ENCODE measurements around the gene HHIPL1.

HHIPL1 gene

DNA sequence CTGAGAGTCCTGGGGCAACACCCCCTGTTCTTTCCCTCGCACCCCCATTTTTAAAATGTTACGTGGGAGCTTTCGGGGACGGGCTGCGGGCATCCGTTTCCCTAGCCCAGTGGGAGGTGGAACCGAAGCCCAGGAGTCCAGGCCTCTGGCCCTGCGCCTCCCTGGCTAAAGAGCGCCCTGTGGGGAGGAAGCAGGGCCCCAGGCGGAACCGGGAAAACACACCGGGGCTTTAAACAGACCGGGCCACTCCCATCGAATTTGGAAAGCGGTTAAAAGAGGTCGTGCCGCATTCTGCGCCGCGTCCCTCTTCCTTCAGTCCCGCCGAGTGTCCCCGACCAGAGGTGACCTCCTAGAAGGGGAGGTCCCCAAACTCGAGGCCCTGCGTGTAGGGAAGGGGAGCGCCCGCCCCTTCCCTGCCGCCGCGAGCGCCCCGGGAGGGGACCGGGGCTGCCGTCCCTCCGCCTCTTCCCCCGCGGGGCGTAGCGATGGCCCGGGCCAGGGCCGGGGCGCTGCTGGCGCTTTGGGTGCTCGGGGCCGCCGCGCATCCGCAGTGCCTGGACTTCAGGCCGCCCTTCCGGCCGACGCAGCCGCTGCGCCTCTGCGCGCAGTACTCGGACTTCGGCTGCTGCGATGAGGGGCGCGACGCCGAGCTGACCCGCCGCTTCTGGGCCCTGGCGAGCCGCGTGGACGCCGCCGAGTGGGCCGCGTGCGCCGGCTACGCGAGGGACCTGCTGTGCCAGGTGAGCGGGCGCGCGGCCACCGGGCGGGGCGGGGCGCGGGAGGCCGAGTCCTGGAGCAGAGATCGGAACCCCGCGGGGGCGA lies at the start of gene HHIPL1:
HHIPL1 (plus strand) TSS at position 407 of the 822 bp plus-strand sequence; CDS start at position 486, 79 bp downstream.
- H3K4me2 ChIP-seq (ENCODE audit: low read depth, low read length, poor library complexity, severe bottlenecking) = no peak within 1 kb of the TSS

GRCh38 chr14:99595524-99595923 lies 49.4 kb upstream of the HHIPL1 start:
- no peaks in the 10 kb centered on the region for H3F3A ChIP-seq (ENCODE audit: low read depth)
- peak overlapping the region; percentile 87 for H3K4me2 ChIP-seq (ENCODE audit: low read depth, low read length, poor library complexity, severe bottlenecking)
- H3K4me3 ChIP-seq (ENCODE audit: low read length, poor library complexity, severe bottlenecking) = no peak overlapping the region
- no peak overlapping the region for H2AFZ ChIP-seq (ENCODE audit: low read length)
- H4K20me1 ChIP-seq (ENCODE audit: insufficient read depth, low read length, poor library complexity, severe bottlenecking) = peaks cover 12% of the 10 kb centered on the region
- no peak for TF ChIP-seq CTCF (conservative IDR thresholded peaks at IDR 0.05; ENCODE audit: low read length)
- TF ChIP-seq EZH2phosphoT487 (IDR thresholded peaks at IDR 0.05; ENCODE audit: borderline replicate concordance) = no peak
- H3K9ac ChIP-seq (ENCODE audit: low read depth, low read length, poor library complexity, severe bottlenecking) = no peak overlapping the region
- H3K9me3 ChIP-seq (ENCODE audit: insufficient read depth, low read depth, low read length) = no peaks in the 10 kb centered on the region
- H3K4me1 ChIP-seq (ENCODE audit: insufficient read depth, low read length, poor library complexity, severe bottlenecking) = peaks cover 46% of the 10 kb centered on the region
- H3K9me2 ChIP-seq (replicated peaks; ENCODE audit: low read depth, low read length) = no peaks in the 10 kb centered on the region
- peaks cover 91% of the 10 kb centered on the region; the same call in 1 of the 2 replicates for H3K79me2 ChIP-seq (ENCODE audit: insufficient read depth, low read length)
- H3K36me3 ChIP-seq (ENCODE audit: insufficient read depth, low read length) = no peaks in the 10 kb centered on the region
- no peaks in the 10 kb centered on the region for H3K27me3 ChIP-seq (ENCODE audit: insufficient read depth, low read length, poor library complexity, severe bottlenecking)

More for the DNA sequence above, at the start of gene HHIPL1:
- H4K20me1 ChIP-seq (ENCODE audit: insufficient read depth, low read length, poor library complexity, severe bottlenecking) = no peaks in the 10 kb centered on the region
- H2AFZ ChIP-seq (ENCODE audit: low read length) = no peak within 1 kb of the TSS
- H3K36me3 ChIP-seq (ENCODE audit: insufficient read depth, low read length) = no peaks in the 10 kb centered on the region
- H3K79me2 ChIP-seq (ENCODE audit: insufficient read depth, low read length) = no peaks in the 10 kb centered on the region
- H3K9me2 ChIP-seq (replicated peaks; ENCODE audit: low read depth, low read length) = no peaks in the 10 kb centered on the region
- H3K9ac ChIP-seq (ENCODE audit: low read depth, low read length, poor library complexity, severe bottlenecking) = no peak within 1 kb of the TSS
- no peaks in the 10 kb centered on the region for H3K27me3 ChIP-seq (ENCODE audit: insufficient read depth, low read length, poor library complexity, severe bottlenecking)
- no peaks in the 10 kb centered on the region for H3F3A ChIP-seq (ENCODE audit: low read depth)
- H3K9me3 ChIP-seq (ENCODE audit: insufficient read depth, low read depth, low read length) = no peaks in the 10 kb centered on the region
- TF ChIP-seq CTCF (conservative IDR thresholded peaks at IDR 0.05; ENCODE audit: low read length) (no peak), EZH2phosphoT487 (IDR thresholded peaks at IDR 0.05; ENCODE audit: borderline replicate concordance) (no peak)
- no peaks in the 10 kb centered on the region for H3K4me1 ChIP-seq (ENCODE audit: insufficient read depth, low read length, poor library complexity, severe bottlenecking)
- H3K4me3 ChIP-seq (ENCODE audit: low read length, poor library complexity, severe bottlenecking) = no peak within 1 kb of the TSS

DNA sequence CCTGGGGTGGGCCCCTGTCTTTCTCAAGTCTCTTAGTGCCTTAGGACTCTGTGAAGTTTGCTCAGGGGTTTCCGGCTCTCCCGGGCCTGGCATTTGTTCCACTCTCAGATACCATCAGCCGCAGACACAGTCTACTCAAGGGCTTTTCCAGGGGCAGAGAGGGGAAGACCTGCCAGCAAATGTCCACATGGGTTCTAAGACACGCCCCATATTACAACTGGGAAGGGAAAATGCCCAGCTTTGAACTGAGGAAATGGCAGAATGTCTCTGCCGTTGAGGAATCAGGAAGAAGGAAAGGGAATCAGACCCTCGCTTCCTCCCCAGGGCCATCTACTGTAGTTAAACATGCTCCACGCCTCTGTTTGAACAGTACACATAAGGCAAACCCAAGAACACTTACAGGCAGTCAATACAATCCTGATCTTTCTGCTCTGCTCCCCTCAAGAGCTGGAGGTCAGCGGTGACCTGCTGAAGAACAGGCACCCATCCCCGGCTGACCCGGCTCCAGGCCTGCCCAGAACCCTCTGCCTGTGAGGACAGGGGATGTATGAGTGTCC lies 48.8 kb upstream of the HHIPL1 start:
- H3K27me3 ChIP-seq (ENCODE audit: insufficient read depth, low read length, poor library complexity, severe bottlenecking) = no peaks in the 10 kb centered on the region
- peaks cover 12% of the 10 kb centered on the region for H4K20me1 ChIP-seq (ENCODE audit: insufficient read depth, low read length, poor library complexity, severe bottlenecking)
- H3F3A ChIP-seq (ENCODE audit: low read depth) = no peaks in the 10 kb centered on the region
- peaks cover 46% of the 10 kb centered on the region for H3K4me1 ChIP-seq (ENCODE audit: insufficient read depth, low read length, poor library complexity, severe bottlenecking)
- H2AFZ ChIP-seq (ENCODE audit: low read length) = no peak overlapping the region
- H3K9ac ChIP-seq (ENCODE audit: low read depth, low read length, poor library complexity, severe bottlenecking) = peak overlapping the region; percentile 6
- no peaks in the 10 kb centered on the region for H3K9me3 ChIP-seq (ENCODE audit: insufficient read depth, low read depth, low read length)
- TF ChIP-seq CTCF (conservative IDR thresholded peaks at IDR 0.05; ENCODE audit: low read length) (no peak), EZH2phosphoT487 (IDR thresholded peaks at IDR 0.05; ENCODE audit: borderline replicate concordance) (no peak)
- H3K36me3 ChIP-seq (ENCODE audit: insufficient read depth, low read length) = no peaks in the 10 kb centered on the region
- peaks cover 91% of the 10 kb centered on the region for H3K79me2 ChIP-seq (ENCODE audit: insufficient read depth, low read length)
- H3K9me2 ChIP-seq (replicated peaks; ENCODE audit: low read depth, low read length) = no peaks in the 10 kb centered on the region
- H3K4me3 ChIP-seq (ENCODE audit: low read length, poor library complexity, severe bottlenecking) = no peak overlapping the region
- H3K4me2 ChIP-seq (ENCODE audit: low read depth, low read length, poor library complexity, severe bottlenecking) = peak overlapping the region; percentile 87

Data from Loucy (cell line).